ENCODE data around the gene FEM1A. TPM values are rescaled to one million over a fixed set of nuclear protein-coding genes. Genes with fewer than 3 reads are reported as not detected.

FEM1A gene
- total and polyA plus RNA-seq, 2 of the 13 experiments (the other 11 are each of a cell fraction or from before 2014, with no cell fraction given): 3.2 to 10.8 TPM

DNA sequence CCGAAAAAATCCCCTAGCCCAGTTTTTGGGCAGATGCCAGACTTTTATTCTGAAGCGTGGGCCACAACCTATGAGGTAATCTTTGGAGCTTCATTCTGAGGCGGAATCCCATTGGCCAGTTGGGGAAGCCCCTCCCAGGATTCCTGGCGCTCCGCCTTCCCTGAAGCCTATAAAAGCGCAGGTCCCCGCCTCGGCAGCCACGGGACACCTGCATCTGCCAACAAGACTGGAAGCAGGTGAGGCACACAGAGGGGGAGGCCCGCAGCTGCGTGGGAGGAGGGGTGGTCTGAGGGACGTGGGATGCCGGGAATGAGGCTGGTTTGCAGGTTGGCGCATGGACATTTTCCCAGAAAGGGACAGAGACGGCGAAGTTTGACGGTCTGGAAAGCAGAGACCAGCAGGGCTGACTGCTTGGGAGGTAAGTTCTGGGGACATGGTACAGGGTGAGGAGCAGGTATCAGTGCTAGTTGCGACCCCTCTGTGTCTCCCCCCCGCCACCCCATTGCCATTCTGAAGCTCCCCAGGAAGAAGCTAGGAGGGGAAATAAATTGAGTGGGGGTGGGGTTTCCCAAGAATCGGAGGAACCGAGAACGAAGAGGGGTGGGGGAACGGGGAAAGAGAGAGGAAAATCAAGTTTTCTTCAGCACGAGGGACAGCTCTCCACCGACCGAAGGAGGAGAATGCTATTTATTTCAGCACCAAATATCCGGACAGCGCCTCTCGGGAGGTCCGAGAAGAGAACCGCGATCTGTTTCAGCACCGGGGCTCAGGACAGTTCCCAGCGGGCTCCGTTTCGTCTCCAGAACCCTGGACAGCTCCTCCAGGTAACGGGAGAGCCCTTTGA, 22.4 kb upstream of the FEM1A start (continued):
- TF ChIP-seq, protein P1, sequence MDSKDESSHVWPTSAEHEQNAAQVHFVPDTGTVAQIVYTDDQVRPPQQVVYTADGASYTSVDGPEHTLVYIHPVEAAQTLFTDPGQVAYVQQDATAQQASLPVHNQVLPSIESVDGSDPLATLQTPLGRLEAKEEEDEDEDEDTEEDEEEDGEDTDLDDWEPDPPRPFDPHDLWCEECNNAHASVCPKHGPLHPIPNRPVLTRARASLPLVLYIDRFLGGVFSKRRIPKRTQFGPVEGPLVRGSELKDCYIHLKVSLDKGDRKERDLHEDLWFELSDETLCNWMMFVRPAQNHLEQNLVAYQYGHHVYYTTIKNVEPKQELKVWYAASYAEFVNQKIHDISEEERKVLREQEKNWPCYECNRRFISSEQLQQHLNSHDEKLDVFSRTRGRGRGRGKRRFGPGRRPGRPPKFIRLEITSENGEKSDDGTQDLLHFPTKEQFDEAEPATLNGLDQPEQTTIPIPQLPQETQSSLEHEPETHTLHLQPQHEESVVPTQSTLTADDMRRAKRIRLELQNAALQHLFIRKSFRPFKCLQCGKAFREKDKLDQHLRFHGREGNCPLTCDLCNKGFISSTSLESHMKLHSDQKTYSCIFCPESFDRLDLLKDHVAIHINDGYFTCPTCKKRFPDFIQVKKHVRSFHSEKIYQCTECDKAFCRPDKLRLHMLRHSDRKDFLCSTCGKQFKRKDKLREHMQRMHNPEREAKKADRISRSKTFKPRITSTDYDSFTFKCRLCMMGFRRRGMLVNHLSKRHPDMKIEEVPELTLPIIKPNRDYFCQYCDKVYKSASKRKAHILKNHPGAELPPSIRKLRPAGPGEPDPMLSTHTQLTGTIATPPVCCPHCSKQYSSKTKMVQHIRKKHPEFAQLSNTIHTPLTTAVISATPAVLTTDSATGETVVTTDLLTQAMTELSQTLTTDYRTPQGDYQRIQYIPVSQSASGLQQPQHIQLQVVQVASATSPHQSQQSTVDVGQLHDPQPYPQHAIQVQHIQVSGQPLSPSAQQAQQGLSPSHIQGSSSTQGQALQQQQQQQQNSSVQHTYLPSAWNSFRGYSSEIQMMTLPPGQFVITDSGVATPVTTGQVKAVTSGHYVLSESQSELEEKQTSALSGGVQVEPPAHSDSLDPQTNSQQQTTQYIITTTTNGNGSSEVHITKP (CRISPR knock-in tag; IDR thresholded peaks at IDR 0.05; ENCODE audit: low read depth): peak; percentile 97
- TF ChIP-seq, protein P2, sequence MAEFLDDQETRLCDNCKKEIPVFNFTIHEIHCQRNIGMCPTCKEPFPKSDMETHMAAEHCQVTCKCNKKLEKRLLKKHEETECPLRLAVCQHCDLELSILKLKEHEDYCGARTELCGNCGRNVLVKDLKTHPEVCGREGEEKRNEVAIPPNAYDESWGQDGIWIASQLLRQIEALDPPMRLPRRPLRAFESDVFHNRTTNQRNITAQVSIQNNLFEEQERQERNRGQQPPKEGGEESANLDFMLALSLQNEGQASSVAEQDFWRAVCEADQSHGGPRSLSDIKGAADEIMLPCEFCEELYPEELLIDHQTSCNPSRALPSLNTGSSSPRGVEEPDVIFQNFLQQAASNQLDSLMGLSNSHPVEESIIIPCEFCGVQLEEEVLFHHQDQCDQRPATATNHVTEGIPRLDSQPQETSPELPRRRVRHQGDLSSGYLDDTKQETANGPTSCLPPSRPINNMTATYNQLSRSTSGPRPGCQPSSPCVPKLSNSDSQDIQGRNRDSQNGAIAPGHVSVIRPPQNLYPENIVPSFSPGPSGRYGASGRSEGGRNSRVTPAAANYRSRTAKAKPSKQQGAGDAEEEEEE (CRISPR knock-in tag; IDR thresholded peaks at IDR 0.05; ENCODE audit: borderline replicate concordance): peak; percentile 100
- no peak for TF ChIP-seq RBM39 (IDR thresholded peaks at IDR 0.05; ENCODE audit: low read depth, low read length, poor library complexity, severe bottlenecking)
- peak; percentile 100 for TF ChIP-seq NR1H2 (CRISPR knock-in tag; IDR thresholded peaks at IDR 0.05; ENCODE audit: borderline replicate concordance, low read depth)
- peak; percentile 87 for TF ChIP-seq RFX3 (CRISPR knock-in tag; IDR thresholded peaks at IDR 0.05)
- TF ChIP-seq MIXL1 (CRISPR knock-in tag; IDR thresholded peaks at IDR 0.05): peak; percentile 100
- TF ChIP-seq ZNF816 (CRISPR knock-in tag; IDR thresholded peaks at IDR 0.05; ENCODE audit: borderline replicate concordance): peak; percentile 100
- peak; percentile 100 for TF ChIP-seq PAWR (CRISPR knock-in tag; IDR thresholded peaks at IDR 0.05; ENCODE audit: borderline replicate concordance)
- peak; percentile 100 for TF ChIP-seq MAF1 (CRISPR knock-in tag; IDR thresholded peaks at IDR 0.05; ENCODE audit: borderline replicate concordance)
- peak; percentile 100 for TF ChIP-seq KDM3A (CRISPR knock-in tag; IDR thresholded peaks at IDR 0.05; ENCODE audit: low read depth)
- TF ChIP-seq HMG20A (CRISPR knock-in tag; IDR thresholded peaks at IDR 0.05; ENCODE audit: borderline replicate concordance): peak; percentile 98
- peak; percentile 100 for TF ChIP-seq ZNF792 (CRISPR knock-in tag; IDR thresholded peaks at IDR 0.05)
- peak; percentile 98 for TF ChIP-seq ZFAT (CRISPR knock-in tag; conservative IDR thresholded peaks at IDR 0.05)
- TF ChIP-seq ZNF737 (CRISPR knock-in tag; IDR thresholded peaks at IDR 0.05; ENCODE audit: borderline replicate concordance): peak; percentile 100
- TF ChIP-seq, protein P3, sequence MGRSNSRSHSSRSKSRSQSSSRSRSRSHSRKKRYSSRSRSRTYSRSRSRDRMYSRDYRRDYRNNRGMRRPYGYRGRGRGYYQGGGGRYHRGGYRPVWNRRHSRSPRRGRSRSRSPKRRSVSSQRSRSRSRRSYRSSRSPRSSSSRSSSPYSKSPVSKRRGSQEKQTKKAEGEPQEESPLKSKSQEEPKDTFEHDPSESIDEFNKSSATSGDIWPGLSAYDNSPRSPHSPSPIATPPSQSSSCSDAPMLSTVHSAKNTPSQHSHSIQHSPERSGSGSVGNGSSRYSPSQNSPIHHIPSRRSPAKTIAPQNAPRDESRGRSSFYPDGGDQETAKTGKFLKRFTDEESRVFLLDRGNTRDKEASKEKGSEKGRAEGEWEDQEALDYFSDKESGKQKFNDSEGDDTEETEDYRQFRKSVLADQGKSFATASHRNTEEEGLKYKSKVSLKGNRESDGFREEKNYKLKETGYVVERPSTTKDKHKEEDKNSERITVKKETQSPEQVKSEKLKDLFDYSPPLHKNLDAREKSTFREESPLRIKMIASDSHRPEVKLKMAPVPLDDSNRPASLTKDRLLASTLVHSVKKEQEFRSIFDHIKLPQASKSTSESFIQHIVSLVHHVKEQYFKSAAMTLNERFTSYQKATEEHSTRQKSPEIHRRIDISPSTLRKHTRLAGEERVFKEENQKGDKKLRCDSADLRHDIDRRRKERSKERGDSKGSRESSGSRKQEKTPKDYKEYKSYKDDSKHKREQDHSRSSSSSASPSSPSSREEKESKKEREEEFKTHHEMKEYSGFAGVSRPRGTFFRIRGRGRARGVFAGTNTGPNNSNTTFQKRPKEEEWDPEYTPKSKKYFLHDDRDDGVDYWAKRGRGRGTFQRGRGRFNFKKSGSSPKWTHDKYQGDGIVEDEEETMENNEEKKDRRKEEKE (IDR thresholded peaks at IDR 0.05): no peak
- peak; percentile 99 for TF ChIP-seq ZNF850 (CRISPR knock-in tag; conservative IDR thresholded peaks at IDR 0.05)
- peak; percentile 100 for TF ChIP-seq ZMAT3 (CRISPR knock-in tag; conservative IDR thresholded peaks at IDR 0.05)
- TF ChIP-seq, protein P4, sequence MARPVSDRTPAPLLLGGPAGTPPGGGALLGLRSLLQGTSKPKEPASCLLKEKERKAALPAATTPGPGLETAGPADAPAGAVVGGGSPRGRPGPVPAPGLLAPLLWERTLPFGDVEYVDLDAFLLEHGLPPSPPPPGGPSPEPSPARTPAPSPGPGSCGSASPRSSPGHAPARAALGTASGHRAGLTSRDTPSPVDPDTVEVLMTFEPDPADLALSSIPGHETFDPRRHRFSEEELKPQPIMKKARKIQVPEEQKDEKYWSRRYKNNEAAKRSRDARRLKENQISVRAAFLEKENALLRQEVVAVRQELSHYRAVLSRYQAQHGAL (CRISPR knock-in tag; IDR thresholded peaks at IDR 0.05; ENCODE audit: not compliant biosample characterization): peak; percentile 100
- TF ChIP-seq SRF (IDR thresholded peaks at IDR 0.05; ENCODE audit: low read depth, low read length): no peak
- TF ChIP-seq NR2C2 (CRISPR knock-in tag; IDR thresholded peaks at IDR 0.05; ENCODE audit: borderline replicate concordance): peak; percentile 92
